Immature natural killer cell (primary cell): ENCODE results near the gene PWWP2B. TPM values are rescaled to one million over a fixed set of nuclear protein-coding genes. Genes with fewer than 3 reads are reported as not detected.

Experiments used
- DNase-seq, 3 donors: peaks; one replicate each; pipeline ENCODE4 v3.0.0; 2022; ENCODE audit warnings: mixed read lengths in 1 of 3
- H3K27ac Mint-ChIP-seq, 6 donors: one replicate each; pipeline ENCODE4 v1.8.0; 2020; ENCODE audit warnings: mixed read lengths in 6 of 6, mild to moderate bottlenecking in 5 of 6, inconsistent platforms in 4 of 6, moderate library complexity in 3 of 6
- H3K27me3 Mint-ChIP-seq, 3 donors: one replicate each; pipeline ENCODE4 v1.8.0; 2020 to 2021; ENCODE audit warnings: low read depth in 3 of 3, mild to moderate bottlenecking in 3 of 3, mixed read lengths in 3 of 3, moderate library complexity in 3 of 3, inconsistent platforms in 1 of 3
- H3K36me3 Mint-ChIP-seq, 3 donors: one replicate each; pipeline ENCODE4 v1.8.0; 2020; ENCODE audit warnings: mixed read lengths in 3 of 3, inconsistent platforms in 2 of 3, mild to moderate bottlenecking in 2 of 3
- H3K4me1 Mint-ChIP-seq, 2 donors: one replicate each; pipeline ENCODE4 v1.8.0; 2020; ENCODE audit warnings: inconsistent platforms in 2 of 2, mild to moderate bottlenecking in 2 of 2, mixed read lengths in 2 of 2, moderate library complexity in 1 of 2
- H3K4me3 Mint-ChIP-seq, 5 donors: one replicate each; pipeline ENCODE4 v1.8.0; 2020; ENCODE audit warnings: mild to moderate bottlenecking in 5 of 5, mixed read lengths in 5 of 5, inconsistent platforms in 3 of 5, moderate library complexity in 3 of 5
- H3K9me3 Mint-ChIP-seq, 6 donors: one replicate each; pipeline ENCODE4 v1.8.0; 2020; ENCODE audit warnings: mild to moderate bottlenecking in 6 of 6, mixed read lengths in 6 of 6, inconsistent platforms in 4 of 6, moderate library complexity in 3 of 6
- polyA plus RNA-seq, 3 donors: library from polyadenylated mRNA; unstranded; fragments of 300-500 nt; fragmentation: Illumina TruSeq; gene quantifications; one replicate each; pipeline ENCODE4 v1.2.3, GENCODE V29; 2021

The PWWP2B gene
- polyA plus RNA-seq, 3 donors from 2014 or later, result 4.0 to 7.3 (median 4.3) TPM

GRCh38 chr10:132368881-132369635 is 27.9 kb upstream of the PWWP2B start:
- H3K9me3 Mint-ChIP-seq, result no peaks in the 10 kb centered on the region
- H3K36me3 Mint-ChIP-seq, result peaks cover 9 to 33% (median 24%) of the 10 kb centered on the region in 3 donors
- peaks cover 0 to 2% (median 0%) of the 10 kb centered on the region in 3 donors for H3K27me3 Mint-ChIP-seq
- H3K4me1 Mint-ChIP-seq, result peaks cover 2 to 6% of the 10 kb centered on the region in 2 donors
- H3K27ac Mint-ChIP-seq, result peak overlapping the region in 1 of 6 donors; percentile 29
- H3K4me3 Mint-ChIP-seq, result no peak overlapping the region
- DNase-seq, result no peak

- Mint-ChIP-seq H3K27me3 (peaks cover 0 to 2% (median 0%) of the 10 kb centered on the region in 3 donors), H3K36me3 (peaks cover 9 to 28% (median 24%) of the 10 kb centered on the region in 3 donors), H3K27ac (no peak overlapping the region), H3K4me3 (no peak overlapping the region), H3K9me3 (no peaks in the 10 kb centered on the region), H3K4me1 (peaks cover 2 to 6% of the 10 kb centered on the region in 2 donors)
- DNase-seq, result no peak
Observed at GRCh38 chr10:132369636-132370185, 27.3 kb upstream of the PWWP2B start.

GRCh38 chr10:132370426-132371340 is 26.3 kb upstream of the PWWP2B start:
- no peaks in the 10 kb centered on the region for H3K9me3 Mint-ChIP-seq
- peaks cover 9 to 23% (median 20%) of the 10 kb centered on the region in 3 donors for H3K36me3 Mint-ChIP-seq
- H3K27me3 Mint-ChIP-seq, result peaks cover 0 to 2% (median 0%) of the 10 kb centered on the region in 3 donors
- no peak overlapping the region for H3K4me3 Mint-ChIP-seq
- no peak for DNase-seq
- H3K4me1 Mint-ChIP-seq, result peaks cover 2 to 6% of the 10 kb centered on the region in 2 donors
- no peak overlapping the region for H3K27ac Mint-ChIP-seq

DNA sequence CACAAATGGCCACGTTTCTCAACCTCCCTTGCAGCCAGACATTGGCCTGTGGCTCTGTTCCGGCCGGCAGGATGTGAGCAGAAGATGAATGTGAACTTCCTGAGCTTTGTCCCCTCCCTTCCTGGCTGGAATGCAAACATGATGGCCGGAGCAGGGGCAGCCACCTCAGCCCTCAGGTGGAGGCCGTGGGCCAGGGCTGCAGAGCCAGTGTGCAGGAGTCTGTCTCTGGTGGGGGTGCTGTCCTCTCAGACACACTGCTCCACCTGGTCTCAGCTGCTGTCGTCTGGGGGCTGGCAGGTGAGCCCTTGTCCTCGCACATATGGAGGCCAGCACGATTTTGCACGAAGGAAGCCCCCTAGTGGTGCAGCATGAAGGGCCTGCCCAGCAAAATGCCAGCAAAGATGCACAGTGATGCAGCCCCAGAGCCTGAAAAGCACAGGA is 25.3 kb upstream of the PWWP2B start:
- peaks cover 2 to 6% of the 10 kb centered on the region in 2 donors for H3K4me1 Mint-ChIP-seq
- no peaks in the 10 kb centered on the region for H3K9me3 Mint-ChIP-seq
- DNase-seq, result no peak
- peaks cover 0 to 2% (median 0%) of the 10 kb centered on the region in 3 donors for H3K27me3 Mint-ChIP-seq
- no peak overlapping the region for H3K4me3 Mint-ChIP-seq
- H3K27ac Mint-ChIP-seq, result peak overlapping the region in 1 of 6 donors; percentile 61
- H3K36me3 Mint-ChIP-seq, result peaks cover 9 to 28% (median 20%) of the 10 kb centered on the region in 3 donors

- DNase-seq, result no peak
- H3K9me3 Mint-ChIP-seq, result no peaks in the 10 kb centered on the region
- peaks cover 2 to 6% of the 10 kb centered on the region in 2 donors for H3K4me1 Mint-ChIP-seq
- no peak overlapping the region for H3K4me3 Mint-ChIP-seq
- peaks cover 0 to 4% (median 0%) of the 10 kb centered on the region in 3 donors for H3K27me3 Mint-ChIP-seq
- H3K36me3 Mint-ChIP-seq, result peaks cover 0 to 19% (median 11%) of the 10 kb centered on the region in 3 donors
- no peak overlapping the region for H3K27ac Mint-ChIP-seq
Observed at GRCh38 chr10:132372516-132373095, 24.4 kb upstream of the PWWP2B start.

DNA sequence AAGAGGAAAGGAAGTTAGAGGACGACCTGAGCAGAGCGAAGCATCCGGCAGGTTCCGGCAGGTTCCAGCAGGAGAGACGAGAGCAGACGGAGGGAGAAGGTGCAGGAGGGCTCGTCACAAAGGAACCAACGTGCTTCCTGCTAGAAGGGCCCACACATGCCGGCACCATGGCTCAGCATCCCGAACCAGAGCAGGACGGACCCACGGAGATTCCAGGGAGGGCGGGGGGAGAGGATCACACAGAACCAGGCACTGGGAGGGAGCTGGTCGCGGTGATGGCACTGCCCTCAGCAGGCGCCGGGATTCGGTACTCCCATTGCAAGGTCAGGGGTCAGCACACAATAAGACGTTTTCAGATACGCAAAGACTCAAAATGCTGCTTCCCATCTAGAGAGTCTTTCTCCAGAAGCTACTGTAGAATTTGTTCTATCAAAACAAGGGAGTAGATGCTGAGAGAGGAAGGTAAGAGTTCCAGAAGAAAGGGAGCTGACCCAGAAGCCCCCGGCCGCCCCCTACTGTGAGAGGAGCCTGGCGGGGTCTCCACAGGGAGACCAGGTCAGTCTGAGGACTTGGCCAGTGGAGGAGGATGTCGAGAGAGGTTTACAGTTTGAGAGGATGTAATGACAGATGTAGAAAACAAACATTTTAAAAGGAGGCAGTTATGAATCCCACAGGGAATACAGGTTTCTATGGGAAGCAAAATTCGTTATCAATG is 23.6 kb upstream of the PWWP2B start:
- DNase-seq, result no peak
- no peaks in the 10 kb centered on the region for H3K9me3 Mint-ChIP-seq
- H3K27ac Mint-ChIP-seq, result no peak overlapping the region
- peaks cover 2 to 6% of the 10 kb centered on the region in 2 donors for H3K4me1 Mint-ChIP-seq
- H3K4me3 Mint-ChIP-seq, result no peak overlapping the region
- peaks cover 0 to 4% (median 0%) of the 10 kb centered on the region in 3 donors for H3K27me3 Mint-ChIP-seq
- peaks cover 0 to 12% (median 11%) of the 10 kb centered on the region in 3 donors for H3K36me3 Mint-ChIP-seq

DNA sequence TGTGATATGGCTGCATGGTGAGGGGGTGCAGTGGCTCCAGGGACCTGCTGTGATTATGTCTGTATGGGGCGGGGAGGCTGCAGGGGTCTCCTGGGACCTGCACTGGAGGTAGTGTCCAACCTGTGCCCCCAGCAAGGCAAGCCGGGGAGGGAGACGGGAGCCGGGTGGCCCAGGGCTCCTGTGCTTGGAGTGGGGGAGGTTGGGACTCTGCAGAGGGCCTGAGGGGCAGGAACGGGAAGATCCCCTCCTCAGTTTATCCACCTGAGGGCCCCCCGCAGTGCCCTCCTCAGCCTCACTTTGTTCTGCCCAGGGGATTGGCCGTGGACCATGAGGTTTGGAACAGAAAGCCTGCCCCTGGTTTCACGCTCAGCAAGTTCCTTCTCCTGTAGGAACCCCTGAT is 22.8 kb upstream of the PWWP2B start:
- Mint-ChIP-seq H3K9me3 (no peaks in the 10 kb centered on the region), H3K27me3 (peaks cover 0 to 4% (median 0%) of the 10 kb centered on the region in 3 donors), H3K36me3 (peaks cover 0 to 6% (median 5%) of the 10 kb centered on the region in 3 donors), H3K4me3 (no peak overlapping the region), H3K4me1 (peaks cover 2 to 6% of the 10 kb centered on the region in 2 donors), H3K27ac (no peak overlapping the region)
- no peak for DNase-seq

- Mint-ChIP-seq H3K4me3 (no peak overlapping the region), H3K27ac (no peak overlapping the region), H3K27me3 (peaks cover 0 to 4% (median 0%) of the 10 kb centered on the region in 3 donors), H3K9me3 (no peaks in the 10 kb centered on the region), H3K36me3 (peaks cover 0 to 10% (median 7%) of the 10 kb centered on the region in 3 donors), H3K4me1 (peaks cover 2 to 6% of the 10 kb centered on the region in 2 donors)
- no peak for DNase-seq
Observed at GRCh38 chr10:132374612-132375011, 22.4 kb upstream of the PWWP2B start.

GRCh38 chr10:132375116-132375794 is 21.7 kb upstream of the PWWP2B start:
- H3K4me1 Mint-ChIP-seq, result peaks cover 2 to 6% of the 10 kb centered on the region in 2 donors
- H3K9me3 Mint-ChIP-seq, result no peaks in the 10 kb centered on the region
- DNase-seq, result no peak

DNA sequence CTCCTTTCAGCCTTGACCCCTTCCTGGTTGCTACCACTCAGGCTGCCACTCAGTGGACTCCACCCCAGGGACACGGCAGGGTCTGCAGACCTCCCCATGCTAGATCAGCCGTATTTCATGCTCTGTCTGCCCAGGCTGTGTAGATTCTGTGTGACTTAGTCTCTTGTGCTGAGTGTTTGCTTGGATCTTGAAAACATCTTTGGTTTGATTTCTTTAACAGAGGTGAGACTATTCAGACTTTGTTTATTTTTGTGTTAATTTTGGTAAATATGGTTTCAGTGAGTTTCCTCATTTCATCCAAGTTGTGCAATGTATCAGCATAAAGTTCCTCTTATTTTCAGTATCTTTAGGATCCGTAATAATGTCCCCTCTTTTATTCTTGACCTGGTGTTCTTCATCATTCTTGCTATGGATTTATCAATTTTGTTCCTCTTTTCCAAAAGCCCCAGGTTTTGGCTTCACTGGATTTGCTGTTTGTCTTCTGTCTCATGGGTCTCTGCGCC is 21.2 kb upstream of the PWWP2B start:
- Mint-ChIP-seq H3K4me3 (no peak overlapping the region), H3K36me3 (peaks cover 0 to 10% (median 7%) of the 10 kb centered on the region in 3 donors), H3K27me3 (peaks cover 0 to 4% (median 0%) of the 10 kb centered on the region in 3 donors), H3K27ac (no peak overlapping the region), H3K9me3 (no peaks in the 10 kb centered on the region), H3K4me1 (peaks cover 2 to 6% of the 10 kb centered on the region in 2 donors)
- no peak for DNase-seq

More at GRCh38 chr10:132375116-132375794, 21.7 kb upstream of the PWWP2B start:
- Mint-ChIP-seq H3K36me3 (peaks cover 0 to 10% (median 7%) of the 10 kb centered on the region in 3 donors), H3K4me3 (no peak overlapping the region), H3K27ac (no peak overlapping the region), H3K27me3 (peaks cover 0 to 4% (median 0%) of the 10 kb centered on the region in 3 donors)

GRCh38 chr10:132376394-132376851 is 20.6 kb upstream of the PWWP2B start:
- Mint-ChIP-seq H3K36me3 (peaks cover 0 to 10% (median 7%) of the 10 kb centered on the region in 3 donors), H3K4me3 (no peak overlapping the region), H3K4me1 (peaks cover 4 to 8% of the 10 kb centered on the region in 2 donors), H3K9me3 (no peaks in the 10 kb centered on the region), H3K27me3 (peaks cover 0 to 4% (median 0%) of the 10 kb centered on the region in 3 donors), H3K27ac (no peak overlapping the region)
- DNase-seq, result no peak

GRCh38 chr10:132377326-132377725 is 19.7 kb upstream of the PWWP2B start:
- no peak overlapping the region for H3K27ac Mint-ChIP-seq
- peaks cover 11% of the 10 kb centered on the region in 2 donors for H3K4me1 Mint-ChIP-seq
- no peaks in the 10 kb centered on the region for H3K9me3 Mint-ChIP-seq
- no peak overlapping the region for H3K4me3 Mint-ChIP-seq
- H3K36me3 Mint-ChIP-seq, result peaks cover 0 to 10% (median 7%) of the 10 kb centered on the region in 3 donors
- H3K27me3 Mint-ChIP-seq, result peaks cover 0 to 2% (median 0%) of the 10 kb centered on the region in 3 donors
- no peak for DNase-seq
